ENCODE data around the gene THUMPD3.

The THUMPD3 gene

DNA sequence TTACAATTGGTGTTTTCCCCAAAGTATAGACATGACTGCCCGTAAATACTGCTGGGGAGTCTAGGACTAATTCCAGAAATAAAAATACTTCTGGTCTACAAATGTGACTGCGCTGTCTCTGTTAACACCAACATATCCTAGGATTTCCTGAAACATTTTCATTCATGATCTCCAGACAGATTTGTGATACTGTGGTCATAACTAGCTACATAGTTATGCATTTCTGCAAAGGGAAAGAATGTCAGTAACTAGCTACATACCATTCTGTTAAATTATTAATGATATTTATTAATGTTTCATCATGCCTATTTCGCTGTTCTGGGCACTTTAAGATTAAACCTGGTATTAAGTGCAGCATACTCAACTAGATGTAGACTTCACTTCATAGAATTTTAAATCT is 67.9 kb downstream of the THUMPD3 start:
- DNase-seq, result no peak

DNA sequence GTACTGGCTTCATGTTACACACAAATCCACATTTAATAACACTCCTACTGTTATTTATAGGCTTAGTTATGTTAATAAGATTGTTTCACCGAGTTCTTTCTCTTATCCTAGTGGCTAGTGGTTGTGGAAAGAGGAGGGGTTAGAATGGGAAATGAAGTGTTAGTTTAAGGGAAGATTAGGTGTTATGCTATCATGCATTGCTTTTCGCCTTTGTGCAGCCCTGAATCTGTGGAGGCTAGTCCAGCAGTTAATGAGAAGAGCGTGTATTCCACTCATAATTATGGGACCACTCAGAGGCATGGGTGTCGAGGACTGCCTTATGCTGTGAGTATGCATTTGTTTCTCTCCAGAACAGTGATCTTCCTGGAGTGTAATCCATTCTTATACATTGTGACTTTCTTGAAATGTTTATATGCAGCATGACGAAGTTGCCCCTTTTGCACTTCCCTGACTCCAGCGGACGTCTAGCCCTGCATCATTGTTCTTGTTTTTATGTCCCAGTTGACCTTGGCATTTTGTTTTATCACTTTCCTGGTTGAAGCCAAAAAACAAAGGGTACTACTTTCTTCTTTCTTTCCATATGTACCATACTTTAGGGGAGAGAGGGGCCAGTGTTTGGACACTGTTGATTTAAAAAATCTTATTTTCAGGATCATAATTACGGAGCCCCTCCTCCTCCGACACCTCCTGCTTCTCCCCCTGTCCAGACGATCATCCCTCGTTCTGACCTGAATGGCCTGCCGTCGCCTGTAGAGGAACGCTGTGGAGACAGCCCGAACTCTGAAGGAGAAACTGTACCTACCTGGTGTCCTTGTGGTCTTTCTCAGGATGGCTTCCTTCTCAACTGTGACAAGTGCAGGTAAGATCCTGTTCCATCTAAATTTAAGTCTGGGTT is 71.0 kb downstream of the THUMPD3 start:
- no peak for DNase-seq

DNA sequence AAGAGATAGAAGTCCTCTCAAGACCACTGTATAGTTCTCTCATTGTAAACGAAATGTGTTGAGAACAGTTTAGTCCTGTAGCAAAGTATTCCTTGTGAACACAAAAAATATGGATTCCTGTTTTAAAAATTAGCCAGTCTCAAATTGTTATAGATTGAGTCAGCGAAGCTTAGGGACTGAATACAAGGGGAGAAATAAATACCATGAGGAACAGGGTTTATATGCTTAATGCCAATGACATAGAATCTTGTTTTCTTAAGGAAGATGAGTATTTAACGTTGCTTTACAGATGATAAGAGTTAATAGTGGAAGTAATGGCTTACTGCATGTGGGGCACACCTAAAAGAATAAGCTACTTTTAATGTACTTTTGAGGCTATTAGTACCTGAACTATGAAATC is 72.5 kb downstream of the THUMPD3 start:
- DNase-seq, result no peak
